Loucy (cell line): ENCODE data around the gene SCAP.

Experiments used
- H2AFZ ChIP-seq: fragments of 200-600 bp; sonication (generic); 2 replicates; pipeline ENCODE4 v1.6.0; 2016; ENCODE audit warnings: antibody characterized with exemption, mild to moderate bottlenecking, low read length, moderate library complexity
- H3F3A ChIP-seq: fragments of 200-600 bp; 2 replicates; pipeline ENCODE4 v1.6.0; 2016; ENCODE audit warnings: antibody characterized with exemption, low read depth, mild to moderate bottlenecking
- H3K27me3 ChIP-seq: fragments of 200-600 bp; sonication (generic); 2 replicates; pipeline ENCODE4 v1.6.1; 2014; ENCODE audit warnings: low read length, mild to moderate bottlenecking; ENCODE audit not compliant: insufficient read depth, poor library complexity, severe bottlenecking
- H3K36me3 ChIP-seq: fragments of 200-600 bp; sonication (generic); 2 replicates; pipeline ENCODE4 v1.6.1; 2016; ENCODE audit warnings: low read length; ENCODE audit not compliant: insufficient read depth
- H3K4me1 ChIP-seq: fragments of 200-600 bp; sonication (generic); 2 replicates; pipeline ENCODE4 v1.5.1; 2014; ENCODE audit warnings: low read length, mild to moderate bottlenecking; ENCODE audit not compliant: insufficient read depth, poor library complexity, severe bottlenecking
- H3K4me2 ChIP-seq: fragments of 200-600 bp; sonication (generic); 2 replicates; pipeline ENCODE4 v1.6.0; 2014; ENCODE audit warnings: antibody characterized with exemption, low read length, low read depth, mild to moderate bottlenecking; ENCODE audit not compliant: poor library complexity, severe bottlenecking
- H3K4me3 ChIP-seq: fragments of 200-600 bp; sonication (generic); 2 replicates; pipeline ENCODE4 v1.5.1; 2014; ENCODE audit warnings: low read length, mild to moderate bottlenecking, mixed read lengths; ENCODE audit not compliant: poor library complexity, severe bottlenecking
- H3K79me2 ChIP-seq: fragments of 200-600 bp; sonication (generic); 2 replicates; pipeline ENCODE4 v1.6.1; 2014; ENCODE audit warnings: low read length; ENCODE audit not compliant: insufficient read depth
- H3K9ac ChIP-seq: fragments of 200-600 bp; sonication (generic); 2 replicates; pipeline ENCODE4 v1.6.0; 2014; ENCODE audit warnings: mild to moderate bottlenecking, low read depth, low read length, moderate library complexity; ENCODE audit not compliant: poor library complexity, severe bottlenecking
- H3K9me2 ChIP-seq: fragments of 200-600 bp; sonication (generic); replicated peaks from 2 replicates; pipeline ENCODE4 v1.6.1; 2016; ENCODE audit warnings: low read depth, low read length, mixed read lengths
- H3K9me3 ChIP-seq: fragments of 200-600 bp; sonication (generic); 2 replicates; pipeline ENCODE4 v1.6.1; 2014; ENCODE audit warnings: mild to moderate bottlenecking, antibody characterized with exemption, low read length, low read depth; ENCODE audit not compliant: insufficient read depth
- H4K20me1 ChIP-seq: fragments of 200-600 bp; sonication (generic); 2 replicates; pipeline ENCODE4 v1.6.0; 2014; ENCODE audit warnings: antibody characterized with exemption, low read length, mild to moderate bottlenecking; ENCODE audit not compliant: insufficient read depth, poor library complexity, severe bottlenecking
- EZH2phosphoT487 ChIP-seq: fragments of 200-600 bp; IDR thresholded peaks from 2 replicates; pipeline ENCODE4 v1.6.1; 2018; ENCODE audit warnings: antibody characterized with exemption, mild to moderate bottlenecking, moderate library complexity, borderline replicate concordance
- TF ChIP-seq, protein P1 (sequence below): fragments of 200-600 bp; sonication (generic); conservative IDR thresholded peaks from 2 replicates; pipeline ENCODE4 v1.5.1; 2014; ENCODE audit warnings: mild to moderate bottlenecking, antibody characterized with exemption, low read length

SCAP gene

DNA sequence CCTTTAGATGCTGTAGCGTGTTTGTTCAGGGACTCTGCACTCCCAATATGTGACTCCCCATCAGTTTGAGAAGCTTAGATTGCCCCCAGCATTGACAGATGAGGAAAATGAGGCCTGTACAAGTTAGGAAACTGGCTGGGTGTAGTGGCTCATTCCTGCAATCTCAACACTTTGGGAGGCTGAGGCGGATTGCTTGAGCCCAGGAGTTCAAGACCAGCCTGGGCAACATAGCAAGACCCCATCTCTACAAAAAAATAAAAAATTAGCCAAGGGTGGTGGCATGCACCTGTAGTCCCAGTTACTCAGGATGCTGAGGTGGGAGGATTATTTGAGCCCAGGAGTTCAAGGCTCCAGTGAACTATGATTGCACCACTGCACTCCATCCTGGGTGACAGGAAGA, 108.9 kb downstream of the SCAP start:
- no peak overlapping the region for H3K4me2 ChIP-seq
- no peak overlapping the region for H2AFZ ChIP-seq
- no peaks in the 10 kb centered on the region for H3K4me1 ChIP-seq
- no peaks in the 10 kb centered on the region for H3F3A ChIP-seq
- H3K27me3 ChIP-seq: no peaks in the 10 kb centered on the region
- no peaks in the 10 kb centered on the region for H3K9me2 ChIP-seq
- no peaks in the 10 kb centered on the region for H3K9me3 ChIP-seq
- H3K4me3 ChIP-seq: no peak overlapping the region
- TF ChIP-seq, protein P1, sequence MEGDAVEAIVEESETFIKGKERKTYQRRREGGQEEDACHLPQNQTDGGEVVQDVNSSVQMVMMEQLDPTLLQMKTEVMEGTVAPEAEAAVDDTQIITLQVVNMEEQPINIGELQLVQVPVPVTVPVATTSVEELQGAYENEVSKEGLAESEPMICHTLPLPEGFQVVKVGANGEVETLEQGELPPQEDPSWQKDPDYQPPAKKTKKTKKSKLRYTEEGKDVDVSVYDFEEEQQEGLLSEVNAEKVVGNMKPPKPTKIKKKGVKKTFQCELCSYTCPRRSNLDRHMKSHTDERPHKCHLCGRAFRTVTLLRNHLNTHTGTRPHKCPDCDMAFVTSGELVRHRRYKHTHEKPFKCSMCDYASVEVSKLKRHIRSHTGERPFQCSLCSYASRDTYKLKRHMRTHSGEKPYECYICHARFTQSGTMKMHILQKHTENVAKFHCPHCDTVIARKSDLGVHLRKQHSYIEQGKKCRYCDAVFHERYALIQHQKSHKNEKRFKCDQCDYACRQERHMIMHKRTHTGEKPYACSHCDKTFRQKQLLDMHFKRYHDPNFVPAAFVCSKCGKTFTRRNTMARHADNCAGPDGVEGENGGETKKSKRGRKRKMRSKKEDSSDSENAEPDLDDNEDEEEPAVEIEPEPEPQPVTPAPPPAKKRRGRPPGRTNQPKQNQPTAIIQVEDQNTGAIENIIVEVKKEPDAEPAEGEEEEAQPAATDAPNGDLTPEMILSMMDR: no peak
- TF ChIP-seq EZH2phosphoT487: no peak
- no peak overlapping the region for H3K9ac ChIP-seq
- H3K36me3 ChIP-seq: no peaks in the 10 kb centered on the region
- no peaks in the 10 kb centered on the region for H3K79me2 ChIP-seq
- no peaks in the 10 kb centered on the region for H4K20me1 ChIP-seq

DNA sequence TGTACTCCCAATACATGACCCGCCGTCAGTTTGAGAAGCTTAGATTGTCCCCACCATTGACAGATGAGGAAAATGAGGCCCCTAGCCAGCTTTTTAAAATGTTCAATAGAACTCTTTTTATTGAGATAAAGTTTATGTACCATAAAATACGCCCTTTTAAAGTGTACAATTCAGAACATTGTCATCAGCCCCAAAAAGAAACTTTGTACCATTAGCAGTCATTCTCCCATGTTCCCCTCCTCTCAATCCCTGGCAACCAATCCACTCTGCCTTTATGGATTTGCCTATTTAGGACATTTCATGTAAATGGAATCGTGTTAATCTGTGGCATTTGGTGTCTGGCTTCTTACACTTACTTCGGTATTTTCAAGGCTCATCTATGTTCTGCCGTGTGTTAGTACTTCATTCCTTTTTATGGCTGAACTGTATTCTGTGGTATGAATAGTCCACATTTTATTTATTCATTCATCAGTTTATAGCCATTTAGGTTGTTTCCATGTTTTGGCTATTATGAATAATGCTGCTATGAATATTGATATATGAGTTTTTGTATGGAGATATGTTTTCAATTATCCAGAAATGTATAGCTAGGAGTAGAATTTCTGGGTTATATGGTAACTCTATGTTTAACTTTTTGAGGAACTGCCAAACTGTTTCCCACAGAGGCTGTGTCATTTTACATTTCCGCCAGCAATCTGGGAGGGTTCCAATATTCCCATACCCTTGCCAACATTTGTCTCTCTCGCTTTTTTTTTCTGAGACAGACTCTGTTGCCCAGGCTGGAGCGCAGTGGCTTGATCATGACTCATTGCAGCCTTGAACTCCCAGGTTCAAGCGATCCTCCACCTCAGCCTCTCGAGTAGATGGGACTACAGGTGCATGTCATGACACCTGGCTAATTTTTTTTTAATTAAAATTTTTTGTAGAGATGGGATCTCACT, 110.3 kb downstream of the SCAP start:
- H4K20me1 ChIP-seq: no peaks in the 10 kb centered on the region
- no peak overlapping the region for H2AFZ ChIP-seq
- no peaks in the 10 kb centered on the region for H3K79me2 ChIP-seq
- no peaks in the 10 kb centered on the region for H3F3A ChIP-seq
- no peaks in the 10 kb centered on the region for H3K27me3 ChIP-seq
- no peaks in the 10 kb centered on the region for H3K9me2 ChIP-seq
- H3K36me3 ChIP-seq: no peaks in the 10 kb centered on the region
- no peak overlapping the region for H3K4me2 ChIP-seq
- no peak overlapping the region for H3K4me3 ChIP-seq
- H3K9me3 ChIP-seq: no peaks in the 10 kb centered on the region
- H3K4me1 ChIP-seq: no peaks in the 10 kb centered on the region
- H3K9ac ChIP-seq: no peak overlapping the region
- no peak for TF ChIP-seq EZH2phosphoT487
- TF ChIP-seq, protein P1: no peak
